Kidney (tissue), 14 donors: ENCODE data around the gene CILP2. TPM values are rescaled to one million over a fixed set of nuclear protein-coding genes. Genes with fewer than 3 reads are reported as not detected.

Experiments
- DNase-seq, 5 donors: peaks; one replicate each; pipeline ENCODE4 v3.0.0-alpha.2; 2013 to 2020
- FAIRE-seq: peaks from 2 replicates; lab custom pipeline; 2012; peaks lifted over from hg19 to GRCh38; lab: Jason Lieb, UNC
- H3K27ac ChIP-seq, 2 donors: one replicate each; pipeline ENCODE4 v1.7.0; 2013; ENCODE audit warnings: low read depth in 2 of 2, low read length in 2 of 2, inconsistent platforms in 1 of 2
- H3K27me3 ChIP-seq: one replicate; pipeline ENCODE4 v1.7.1; 2013; ENCODE audit warnings: low read length, inconsistent platforms; ENCODE audit not compliant: control insufficient read depth, insufficient read depth
- H3K36me3 ChIP-seq, 3 donors: one replicate each; pipeline versions ENCODE4 v1.7.0 to v1.7.1; 2013; ENCODE audit warnings: low read length in 3 of 3, control low read depth in 1 of 3, inconsistent platforms in 1 of 3; ENCODE audit not compliant: insufficient read depth in 3 of 3, control insufficient read depth in 2 of 3
- H3K4me1 ChIP-seq, 3 donors: one replicate each; pipeline versions ENCODE4 v1.7.0 to v1.7.1; 2013; ENCODE audit warnings: low read length in 3 of 3, inconsistent platforms in 1 of 3, low read depth in 1 of 3; ENCODE audit not compliant: control insufficient read depth in 2 of 3, insufficient read depth in 2 of 3
- H3K4me3 ChIP-seq, 3 donors: one replicate each; pipeline versions ENCODE4 v1.7.0 to v1.8.1; 2013; ENCODE audit warnings: low read length in 3 of 3, control low read depth in 1 of 3, inconsistent platforms in 1 of 3
- H3K9ac ChIP-seq, 3 donors: one replicate each; pipeline versions ENCODE4 v1.7.0 to v1.7.1; 2013; ENCODE audit warnings: low read length in 3 of 3, control low read depth in 1 of 3, inconsistent platforms in 1 of 3
- H3K9me3 ChIP-seq, 3 donors: one replicate each; pipeline versions ENCODE4 v1.7.0 to v1.7.1; 2013; ENCODE audit warnings: low read length in 3 of 3, control low read depth in 1 of 3, inconsistent platforms in 1 of 3; ENCODE audit not compliant: control insufficient read depth in 2 of 3, insufficient read depth in 1 of 3
- CTCF ChIP-seq: IDR thresholded peaks from 3 replicates; pipeline ENCODE4 v1.5.1; 2012; ENCODE audit warnings: mild to moderate bottlenecking, moderate library complexity, borderline replicate concordance; ENCODE audit not compliant: insufficient read depth; ENCODE audit errors: extremely low read depth
- intact Hi-C: fragments of 100-400 bp; cut with DNase I; formaldehyde crosslinking; loops from one replicate; pipeline ENCODE4 v1.11.1; 2022
- polyA plus RNA-seq: library from polyadenylated mRNA; stranded (reverse); fragments of 350-450 nt; fragmentation: Illumina TruSeq; extraction: RNeasy Lipid Tissue Mini Kit (QIAGEN cat#74804); gene quantifications from one replicate; pipeline ENCODE4 v1.2.3, GENCODE V29; 2014; ENCODE audit warnings: low read depth, low replicate concordance; ENCODE audit not compliant: insufficient read depth
- total RNA-seq: library from RNA; stranded (reverse); fragmentation: NEBNext Ultra II Directional; extraction: Animal tissue kit (Norgen Biotek cat#: 25700); gene quantifications from one replicate; pipeline ENCODE4 v1.2.1, GENCODE V29; 2021
- donor health status: control.
- donor health status: control.
- donor health status: control.
- donor health status: control.
- donor health status: control.
- donor health status: DM: yes; HTN: yes; CAD: no.
- donor health status: Normal renal cell carcinoma (clear cell type).

CILP2 gene
- total and polyA plus RNA-seq, 2 donors from 2014 or later, result 0.41 TPM; not detected in 1

- H3K9me3 ChIP-seq, result no peaks in the 10 kb centered on the region
- peak; percentile 39 for TF ChIP-seq CTCF
- DNase-seq (peak in 2 of 5 donors; percentile 40 to 69), FAIRE-seq (no peak)
- no peak overlapping the region for H3K9ac ChIP-seq
- H3K27me3 ChIP-seq, result no peaks in the 10 kb centered on the region
- no peaks in the 10 kb centered on the region for H3K4me1 ChIP-seq
- H3K4me3 ChIP-seq, result no peak overlapping the region
- intact Hi-C loops, result no loop called here
- H3K27ac ChIP-seq, result no peak overlapping the region
- no peaks in the 10 kb centered on the region for H3K36me3 ChIP-seq
These were observed 16.3 kb downstream of the CILP2 start for GRCh38 chr19:19554074-19555023.

GRCh38 chr19:19558055-19558454 is 20.0 kb downstream of the CILP2 start:
- intact Hi-C loops, result no loop called here
- Histone ChIP-seq H3K4me3 (no peak overlapping the region), H3K9ac (no peak overlapping the region), H3K27me3 (no peaks in the 10 kb centered on the region), H3K36me3 (no peaks in the 10 kb centered on the region), H3K27ac (no peak overlapping the region), H3K9me3 (no peaks in the 10 kb centered on the region), H3K4me1 (no peaks in the 10 kb centered on the region)
- no peak for FAIRE-seq
- TF ChIP-seq CTCF, result no peak
- no peak for DNase-seq

GRCh38 chr19:19558636-19559035 is 20.6 kb downstream of the CILP2 start:
- H3K4me1 ChIP-seq, result no peaks in the 10 kb centered on the region
- H3K27me3 ChIP-seq, result no peaks in the 10 kb centered on the region
- no peak overlapping the region for H3K4me3 ChIP-seq
- TF ChIP-seq CTCF, result no peak
- H3K27ac ChIP-seq, result no peak overlapping the region
- DNase-seq (no peak), FAIRE-seq (no peak)
- H3K9ac ChIP-seq, result no peak overlapping the region
- intact Hi-C loops, result no loop called here
- no peaks in the 10 kb centered on the region for H3K9me3 ChIP-seq
- no peaks in the 10 kb centered on the region for H3K36me3 ChIP-seq
